Breast epithelium (tissue), 3 donors: ENCODE measurements around the gene SLC8B1.

Source experiments
- CTCF ChIP-seq, 3 donors: fragments of 450-650 bp; IDR thresholded peaks; one replicate each; pipeline ENCODE4 v1.5.1; 2016 to 2017; ENCODE audit warnings: antibody characterized with exemption in 3 of 3, mild to moderate bottlenecking in 3 of 3, moderate library complexity in 3 of 3
- POLR2A ChIP-seq: fragments of 450-650 bp; IDR thresholded peaks from one replicate; pipeline ENCODE4 v1.6.1; 2016; ENCODE audit warnings: antibody characterized with exemption, mild to moderate bottlenecking, moderate library complexity
- POLR2AphosphoS5 ChIP-seq, 3 donors: sonication (generic); formaldehyde crosslinking; IDR thresholded peaks; one replicate each; pipeline ENCODE4 v1.6.1; 2017; ENCODE audit warnings: antibody characterized with exemption in 3 of 3

- TF ChIP-seq CTCF (IDR thresholded peaks at IDR 0.05): no peak
- TF ChIP-seq POLR2AphosphoS5 (IDR thresholded peaks at IDR 0.05): no peak
- TF ChIP-seq POLR2A: no peak
These were observed 47.0 kb downstream of the SLC8B1 start for GRCh38 chr12:113287899-113288282.
